ENCODE data around the gene CELSR1.

- TF ChIP-seq POLR2AphosphoS5 (IDR thresholded peaks at IDR 0.05; ENCODE audit: low read depth, low read length) (no peak), CTCF (IDR thresholded peaks at IDR 0.05) (no peak), SIN3A (IDR thresholded peaks at IDR 0.05; ENCODE audit: borderline replicate concordance, insufficient read depth, low read depth, low read length) (no peak)
- TF ChIP-seq, protein P1, sequence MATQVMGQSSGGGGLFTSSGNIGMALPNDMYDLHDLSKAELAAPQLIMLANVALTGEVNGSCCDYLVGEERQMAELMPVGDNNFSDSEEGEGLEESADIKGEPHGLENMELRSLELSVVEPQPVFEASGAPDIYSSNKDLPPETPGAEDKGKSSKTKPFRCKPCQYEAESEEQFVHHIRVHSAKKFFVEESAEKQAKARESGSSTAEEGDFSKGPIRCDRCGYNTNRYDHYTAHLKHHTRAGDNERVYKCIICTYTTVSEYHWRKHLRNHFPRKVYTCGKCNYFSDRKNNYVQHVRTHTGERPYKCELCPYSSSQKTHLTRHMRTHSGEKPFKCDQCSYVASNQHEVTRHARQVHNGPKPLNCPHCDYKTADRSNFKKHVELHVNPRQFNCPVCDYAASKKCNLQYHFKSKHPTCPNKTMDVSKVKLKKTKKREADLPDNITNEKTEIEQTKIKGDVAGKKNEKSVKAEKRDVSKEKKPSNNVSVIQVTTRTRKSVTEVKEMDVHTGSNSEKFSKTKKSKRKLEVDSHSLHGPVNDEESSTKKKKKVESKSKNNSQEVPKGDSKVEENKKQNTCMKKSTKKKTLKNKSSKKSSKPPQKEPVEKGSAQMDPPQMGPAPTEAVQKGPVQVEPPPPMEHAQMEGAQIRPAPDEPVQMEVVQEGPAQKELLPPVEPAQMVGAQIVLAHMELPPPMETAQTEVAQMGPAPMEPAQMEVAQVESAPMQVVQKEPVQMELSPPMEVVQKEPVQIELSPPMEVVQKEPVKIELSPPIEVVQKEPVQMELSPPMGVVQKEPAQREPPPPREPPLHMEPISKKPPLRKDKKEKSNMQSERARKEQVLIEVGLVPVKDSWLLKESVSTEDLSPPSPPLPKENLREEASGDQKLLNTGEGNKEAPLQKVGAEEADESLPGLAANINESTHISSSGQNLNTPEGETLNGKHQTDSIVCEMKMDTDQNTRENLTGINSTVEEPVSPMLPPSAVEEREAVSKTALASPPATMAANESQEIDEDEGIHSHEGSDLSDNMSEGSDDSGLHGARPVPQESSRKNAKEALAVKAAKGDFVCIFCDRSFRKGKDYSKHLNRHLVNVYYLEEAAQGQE (IDR thresholded peaks at IDR 0.05; ENCODE audit: insufficient read depth in 1 of 2, low read depth in 2 of 2, low read length in 1 of 2): no peak
Observed at GRCh38 chr22:46377525-46378425, 159.6 kb downstream of the CELSR1 start.
